H1 (cell line): ENCODE data around the gene FOXN3. TPM values are rescaled to one million over a fixed set of nuclear protein-coding genes. Genes with fewer than 3 reads are reported as not detected.
A peak's percentile ranks its signal among the peaks of the same experiment; 100 is the strongest.

ENCODE experiments used
- CTCF ChIA-PET: fragments of 300-600 bp; sonication (Branson Sonifier 250); formaldehyde crosslinking; loops from one replicate; lab custom pipeline; 2021; ENCODE audit not compliant: partially characterized antibody; lab: Charles Lee
- POLR2A ChIA-PET: fragments of 300-600 bp; sonication (Branson Sonifier 250); formaldehyde crosslinking; loops from one replicate; lab custom pipeline; 2021; ENCODE audit warnings: inconsistent platforms; ENCODE audit not compliant: partially characterized antibody; lab: Charles Lee
- DNase-seq, 2 experiments: peaks; one replicate each; pipeline versions ENCODE4 v3.0.0 to v3.0.0-alpha.2; 2010 to 2022; ENCODE audit warnings: low spot score in 2 of 2, low read depth in 1 of 2, mixed read lengths in 1 of 2
- FAIRE-seq: peaks from 2 replicates; lab custom pipeline; 2011; peaks lifted over from hg19 to GRCh38; lab: Jason Lieb, UNC
- H2AFZ ChIP-seq: 2 replicates; pipeline ENCODE4 v1.8.1; 2012; ENCODE audit warnings: low read length, inconsistent platforms
- H2AK5ac ChIP-seq: 2 replicates; pipeline ENCODE4 v1.6.1; 2013; ENCODE audit warnings: low read depth, low read length
- H2BK120ac ChIP-seq: replicated peaks from 2 replicates; pipeline ENCODE3; 2013; ENCODE audit warnings: low read depth, low read length, inconsistent platforms
- H2BK12ac ChIP-seq: 2 replicates; pipeline ENCODE4 v1.6.1; 2013; ENCODE audit warnings: low read depth, low read length
- H2BK15ac ChIP-seq: 2 replicates; pipeline ENCODE4 v1.6.1; 2013; ENCODE audit warnings: low read length
- H2BK20ac ChIP-seq: 2 replicates; pipeline ENCODE4 v1.6.1; 2013; ENCODE audit warnings: low read length
- H2BK5ac ChIP-seq: 2 replicates; pipeline ENCODE4 v1.6.1; 2013; ENCODE audit warnings: low read depth, low read length
- H3K14ac ChIP-seq: 2 replicates; pipeline ENCODE4 v1.6.1; 2013; ENCODE audit warnings: inconsistent platforms; ENCODE audit not compliant: insufficient read length
- H3K18ac ChIP-seq: 2 replicates; pipeline ENCODE4 v1.6.1; 2013; ENCODE audit warnings: low read length; ENCODE audit errors: extremely low read depth
- H3K23ac ChIP-seq: 2 replicates; pipeline ENCODE4 v1.6.1; 2013; ENCODE audit warnings: inconsistent platforms; ENCODE audit not compliant: insufficient read length
- H3K23me2 ChIP-seq: 2 replicates; pipeline ENCODE4 v1.6.1; 2013; ENCODE audit warnings: low read depth, low read length
- H3K27ac ChIP-seq: 2 replicates; pipeline ENCODE4 v1.6.1; 2011; ENCODE audit warnings: low read depth, low read length, inconsistent platforms
- H3K27me3 ChIP-seq, 4 experiments: replicated peaks in 1 of 4; 1 replicate in 1 of 4; 2 replicates in 3 of 4; pipeline versions ENCODE4 v1.6.1 to v1.8.1; 2011 to 2013; ENCODE audit warnings: low read length in 3 of 4, mild to moderate bottlenecking in 3 of 4, inconsistent platforms in 2 of 4, mixed read lengths in 2 of 4, moderate library complexity in 1 of 4; ENCODE audit not compliant: control insufficient read depth in 3 of 4, insufficient read depth in 3 of 4; ENCODE audit errors: extremely low read depth in 1 of 4
- H3K36me3 ChIP-seq, 4 experiments: 2 replicates each; pipeline versions ENCODE4 v1.6.1 to v1.8.1; 2011 to 2013; ENCODE audit warnings: mild to moderate bottlenecking in 4 of 4, low read length in 3 of 4, moderate library complexity in 2 of 4, control low read depth in 1 of 4, inconsistent platforms in 1 of 4; ENCODE audit not compliant: insufficient read depth in 4 of 4, control insufficient read depth in 2 of 4
- H3K4ac ChIP-seq: replicated peaks from 2 replicates; pipeline ENCODE3; 2013; ENCODE audit warnings: low read length, low read depth, mixed read lengths, inconsistent platforms; ENCODE audit not compliant: insufficient read length
- H3K4me1 ChIP-seq, 4 experiments: replicated peaks in 1 of 4; 1 replicate in 1 of 4; 2 replicates in 3 of 4; pipeline versions ENCODE4 v1.6.1 to v1.8.1; 2011 to 2013; ENCODE audit warnings: low read length in 3 of 4, inconsistent platforms in 2 of 4, mixed read lengths in 1 of 4; ENCODE audit not compliant: insufficient read depth in 4 of 4, control insufficient read depth in 3 of 4
- H3K4me2 ChIP-seq, 2 experiments: 2 replicates each; pipeline versions ENCODE4 v1.6.1 to v1.8.1; 2011 to 2013; ENCODE audit warnings: low read depth in 2 of 2, low read length in 2 of 2, control low read depth in 1 of 2, inconsistent platforms in 1 of 2, mild to moderate bottlenecking in 1 of 2; ENCODE audit not compliant: insufficient read depth in 1 of 2
- H3K4me3 ChIP-seq, 4 experiments: fragments of 200-600, 300-600 bp in 1 of 4; sonication (generic), shearing (Covaris generic), sonication (Bioruptor Twin) in 1 of 4; 2 replicates each; pipeline versions ENCODE4 v1.5.1 to v1.8.1; 2011 to 2016; ENCODE audit warnings: low read length in 4 of 4, low read depth in 3 of 4, control low read depth in 2 of 4, inconsistent platforms in 2 of 4, mild to moderate bottlenecking in 2 of 4, mixed read lengths in 1 of 4, moderate library complexity in 1 of 4; ENCODE audit not compliant: insufficient read depth in 2 of 4; ENCODE audit errors: extremely low read depth in 1 of 4
- H3K56ac ChIP-seq: replicated peaks from 2 replicates; pipeline ENCODE3; 2013; ENCODE audit warnings: low read depth, mild to moderate bottlenecking, mixed read lengths, low read length, inconsistent platforms; ENCODE audit not compliant: insufficient read length
- H3K79me1 ChIP-seq: 2 replicates; pipeline ENCODE4 v1.6.1; 2013; ENCODE audit warnings: low read depth, low read length, control low read depth
- H3K79me2 ChIP-seq, 2 experiments: 2 replicates each; pipeline versions ENCODE4 v1.6.1 to v1.8.1; 2012 to 2013; ENCODE audit warnings: low read length in 2 of 2, mild to moderate bottlenecking in 2 of 2, inconsistent platforms in 1 of 2; ENCODE audit not compliant: insufficient read depth in 2 of 2, control insufficient read depth in 1 of 2
- H3K9ac ChIP-seq, 4 experiments: replicated peaks in 1 of 4; 1 replicate in 1 of 4; 2 replicates in 3 of 4; pipeline versions ENCODE4 v1.6.1 to v1.8.1; 2011 to 2013; ENCODE audit warnings: low read depth in 3 of 4, low read length in 3 of 4, control low read depth in 2 of 4, mild to moderate bottlenecking in 2 of 4, moderate library complexity in 2 of 4, inconsistent platforms in 1 of 4; ENCODE audit errors: extremely low read depth in 1 of 4
- H3K9me3 ChIP-seq, 2 experiments: 2 replicates each; pipeline versions ENCODE4 v1.6.1 to v1.8.1; 2012 to 2013; ENCODE audit warnings: mild to moderate bottlenecking in 2 of 2, moderate library complexity in 2 of 2, control low read depth in 1 of 2, inconsistent platforms in 1 of 2, low read depth in 1 of 2, low read length in 1 of 2, mixed read lengths in 1 of 2; ENCODE audit not compliant: insufficient read depth in 2 of 2
- H4K20me1 ChIP-seq, 2 experiments: replicated peaks in 1 of 2; 2 replicates each; pipeline versions ENCODE3 to v1.8.1; 2011 to 2013; ENCODE audit warnings: inconsistent platforms in 2 of 2, low read length in 2 of 2, mild to moderate bottlenecking in 1 of 2; ENCODE audit not compliant: insufficient read depth in 2 of 2, control insufficient read depth in 1 of 2
- H4K5ac ChIP-seq: 2 replicates; pipeline ENCODE4 v1.6.1; 2013; ENCODE audit warnings: low read length, low read depth, mixed read lengths, inconsistent platforms; ENCODE audit not compliant: insufficient read length
- H4K8ac ChIP-seq: 2 replicates; pipeline ENCODE4 v1.8.0; 2013; ENCODE audit warnings: mild to moderate bottlenecking, moderate library complexity, low read length, inconsistent platforms; ENCODE audit not compliant: insufficient read depth; ENCODE audit errors: extremely low read depth
- H4K91ac ChIP-seq: replicated peaks from 2 replicates; pipeline ENCODE3; 2013; ENCODE audit warnings: low read length, mixed read lengths, inconsistent platforms; ENCODE audit not compliant: insufficient read length
- JUN ChIP-seq: IDR thresholded peaks from 2 replicates; pipeline ENCODE4 v1.6.1; 2011; ENCODE audit warnings: low read depth, mild to moderate bottlenecking, improper control_type of control experiment, low read length
- POLR2A ChIP-seq, 2 experiments: IDR thresholded peaks; 1 replicate in 1 of 2; 2 replicates in 1 of 2; pipeline ENCODE4 v1.6.1; 2011; ENCODE audit warnings: low read depth in 2 of 2, low read length in 2 of 2, mild to moderate bottlenecking in 2 of 2; ENCODE audit errors: control extremely low read depth in 1 of 2
- POLR2AphosphoS5 ChIP-seq: IDR thresholded peaks from 2 replicates; pipeline ENCODE4 v1.6.1; 2011; ENCODE audit warnings: low read depth, low read length
- WGBS, 2 experiments: shearing (Covaris generic) in 1 of 2; methylation state at CpG; one replicate each; pipeline versions ENCODE4 v1.1.6 to v1.1.7; 2013 to 2015; ENCODE audit warnings: low lambda C conversion rate in 2 of 2, mixed read lengths in 2 of 2, inconsistent platforms in 1 of 2, low coverage in 1 of 2, missing lambda C conversion rate in 1 of 2; ENCODE audit not compliant: insufficient replicate concordance in 2 of 2, insufficient coverage in 1 of 2, insufficient read length in 1 of 2; ENCODE audit errors: extremely low coverage in 1 of 2, missing lambda C conversion rate in 1 of 2; 5-methylcytosine and 5-hydroxymethylcytosine counted together
- polyA plus RNA-seq, 7 experiments: library from polyadenylated mRNA; depleted of rRNA in 3 of 7; stranded (reverse) in 5 of 7; unstranded in 2 of 7; fragments of >200 nt in 5 of 7; fragments of 200-250 nt in 2 of 7; gene quantifications; 1 replicate in 5 of 7; 2 replicates in 1 of 7; 4 replicates in 1 of 7; pipeline versions ENCODE4 v1.2.1 to v1.2.3, GENCODE V29; 2011 to 2013; ENCODE audit warnings: missing spikeins in 2 of 7, mixed read lengths in 2 of 7
- total RNA-seq: library from RNA; stranded (reverse); fragmentation: NEBNext Ultra II Directional; extraction: Animal tissue kit (Norgen Biotek cat#: 25700); gene quantifications from 2 replicates; pipeline ENCODE4 v1.2.1, GENCODE V29; 2021

The FOXN3 gene
- total and polyA plus RNA-seq, 2 of the 8 experiments (the other 6 are each of a cell fraction or from before 2014, with no cell fraction given) = 52.6 to 178 TPM

DNA sequence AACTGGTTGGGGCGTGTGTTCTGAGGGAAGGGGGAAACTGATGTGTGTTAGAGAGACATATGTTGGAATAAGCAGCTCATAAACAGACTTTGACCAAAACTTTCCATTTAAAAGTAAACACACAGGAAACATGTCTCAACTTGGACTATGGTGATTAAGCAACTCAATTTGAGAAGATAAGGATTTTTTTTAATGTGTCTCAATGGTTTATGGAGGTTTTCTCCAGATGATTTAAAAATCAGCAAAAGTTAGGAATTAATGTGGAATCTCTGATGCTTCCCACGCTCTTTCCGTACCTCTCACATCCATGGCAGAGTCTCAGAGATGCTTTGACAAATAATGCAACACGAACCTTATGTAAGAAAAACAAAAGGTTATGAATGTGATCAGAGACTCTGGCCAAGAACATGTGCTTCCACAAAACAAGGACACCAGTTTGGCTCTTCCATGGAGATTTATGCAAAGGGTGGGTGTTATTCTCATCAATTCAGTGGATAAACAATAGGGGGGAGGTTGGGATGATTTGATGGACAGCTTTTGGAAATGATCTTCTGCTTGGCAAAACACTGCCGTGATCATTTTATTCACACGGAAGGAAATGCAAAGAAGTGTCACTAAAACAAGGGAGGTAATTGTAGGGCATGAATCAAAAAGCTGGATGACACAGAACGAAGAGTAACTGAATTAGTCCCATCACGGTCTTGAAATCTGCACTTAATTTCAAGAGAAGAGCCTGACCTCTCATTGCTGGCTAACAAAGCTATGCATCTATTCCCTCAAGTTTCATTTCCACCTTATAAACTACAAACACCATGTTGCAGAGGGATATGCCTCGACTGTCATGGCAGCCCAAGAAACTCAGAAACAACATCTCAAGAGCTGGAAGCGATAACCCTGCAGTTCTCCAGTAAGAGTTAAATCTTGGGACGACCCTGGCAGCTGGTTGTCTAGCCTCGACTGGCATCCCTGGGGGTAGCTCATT, 76.5 kb downstream of the FOXN3 start:
- Histone ChIP-seq H3K56ac (no peak overlapping the region), H2BK15ac (no peak overlapping the region), H3K36me3 (peaks cover 0 to 10% (median 2%) of the 10 kb centered on the region in 4 experiments; a peak in 3 of 8 replicates), H4K20me1 (peaks cover 1 to 2% of the 10 kb centered on the region in 2 experiments), H3K14ac (no peak overlapping the region), H3K79me1 (peaks cover 5% of the 10 kb centered on the region), H2BK20ac (0 out of 2 replicates have a peak overlapping the region, but pooled peaks have one; percentile 0), H3K4me2 (peak overlapping the region in 1 of 2 experiments; percentile 12; a peak in 1 of 4 replicates), H2BK12ac (no peak overlapping the region), H3K23me2 (no peaks in the 10 kb centered on the region), H4K8ac (no peak overlapping the region), H3K23ac (no peak overlapping the region), H4K5ac (no peak overlapping the region), H3K4me1 (peaks cover 6 to 24% (median 23%) of the 10 kb centered on the region in 4 experiments), H2BK5ac (no peak overlapping the region; the same call in 1 of the 2 replicates), H2AFZ (no peak overlapping the region), H3K79me2 (peaks cover 0 to 95% of the 10 kb centered on the region in 2 experiments; a peak in 3 of 4 replicates), H3K4ac (no peak overlapping the region), H2AK5ac (no peak overlapping the region; the same call in 1 of the 2 replicates), H2BK120ac (no peak overlapping the region), H3K27ac (no peak overlapping the region), H3K18ac (no peak overlapping the region), H3K4me3 (no peak overlapping the region), H3K9me3 (no peaks in the 10 kb centered on the region), H3K27me3 (no peaks in the 10 kb centered on the region), H3K9ac (no peak overlapping the region), H4K91ac (no peak overlapping the region)
- DNase-seq (no peak), FAIRE-seq (no peak)
- POLR2A ChIA-PET = interaction anchor here (0.7 to 1.6 kb wide), 6 partner anchors 9 to 62 kb away, joined by 3 to 5 read pairs (median 4); no protein-coding TSS in a partner anchor
- TF ChIP-seq JUN (no peak), POLR2A (IDR thresholded peaks at IDR 0.05; ENCODE audit: control extremely low read depth in 1 of 2, low read depth in 2 of 2, low read length in 2 of 2) (peak in 1 of 2 experiments; percentile 58; a peak in 1 of 3 replicates), POLR2AphosphoS5 (0 out of 2 replicates have a peak, but pooled peaks have one; percentile 39)
- 88% methylated on average over 12 of the region's 12 CpGs; no CpG with 5 or more reads in 1 of the 2 experiments for WGBS, 2 experiments
- CTCF ChIA-PET = interaction anchor here (0.7 to 1.7 kb wide), 7 partner anchors 8 to 426 kb away, joined by 3 to 4 read pairs (median 3); no protein-coding TSS in a partner anchor
